ENCODE results near the gene AGTRAP. TPM values are rescaled to one million over a fixed set of nuclear protein-coding genes. Genes with fewer than 3 reads are reported as not detected.

Gene AGTRAP
- total and polyA plus RNA-seq, 3 experiments from 2014 or later: 9.7 to 103 (median 10.6) TPM

- peaks cover 0 to 2% (median 0%) of the 10 kb centered on the region in 3 donors for H3K4me1 Mint-ChIP-seq
- H3K36me3 Mint-ChIP-seq: peaks cover 0 to 76% (median 14%) of the 10 kb centered on the region in 3 donors
- H3K27me3 Mint-ChIP-seq: no peaks in the 10 kb centered on the region
- no peaks in the 10 kb centered on the region for H3K4me1 ChIP-seq (ENCODE audit: insufficient read depth, low read length)
- no peak overlapping the region for H3K4me3 Mint-ChIP-seq
- H3K4me3 ChIP-seq (ENCODE audit: low read length): no peak overlapping the region
- peak overlapping the region; percentile 16 for H3K27ac ChIP-seq (ENCODE audit: low read depth, low read length)
- peaks cover 16% of the 10 kb centered on the region for H3K36me3 ChIP-seq (ENCODE audit: insufficient read depth, low read length)
- no peaks in the 10 kb centered on the region for H3K27me3 ChIP-seq (ENCODE audit: insufficient read depth, low read length, poor library complexity, severe bottlenecking)
- no peak for DNase-seq
- no peak overlapping the region for H3K27ac Mint-ChIP-seq
- H3K9me3 ChIP-seq (ENCODE audit: low read length): no peaks in the 10 kb centered on the region
- ChIA-PET POLR2A (interaction anchor here (0.6 kb wide), 1 partner anchor 187 kb away, joined by 3 read pairs; no protein-coding TSS in a partner anchor), CTCF (no interaction called here)
- H3K9me3 Mint-ChIP-seq: no peaks in the 10 kb centered on the region
These were observed 57.9 kb downstream of the AGTRAP start for GRCh38 chr1:11793819-11794218.

- Histone ChIP-seq H3K4me3 (ENCODE audit: low read length) (no peak overlapping the region), H3K36me3 (ENCODE audit: insufficient read depth, low read length) (peaks cover 23% of the 10 kb centered on the region), H3K27me3 (ENCODE audit: insufficient read depth, low read length, poor library complexity, severe bottlenecking) (no peaks in the 10 kb centered on the region), H3K4me1 (ENCODE audit: insufficient read depth, low read length) (no peaks in the 10 kb centered on the region), H3K27ac (ENCODE audit: low read depth, low read length) (peak overlapping the region; percentile 8), H3K9me3 (ENCODE audit: low read length) (no peaks in the 10 kb centered on the region)
- Mint-ChIP-seq H3K27ac (peak overlapping the region in 1 of 8 donors; percentile 81), H3K9me3 (no peaks in the 10 kb centered on the region), H3K36me3 (peaks cover 0 to 82% (median 14%) of the 10 kb centered on the region in 3 donors), H3K27me3 (no peaks in the 10 kb centered on the region), H3K4me3 (no peak overlapping the region), H3K4me1 (peaks cover 0 to 2% (median 0%) of the 10 kb centered on the region in 3 donors)
- DNase-seq: no peak
- POLR2A ChIA-PET: interaction anchor here (0.6 kb wide), 1 partner anchor 187 kb away, joined by 3 read pairs; no protein-coding TSS in a partner anchor
- CTCF ChIA-PET: no interaction called here
These were observed 58.7 kb downstream of the AGTRAP start for GRCh38 chr1:11794446-11795237.

GRCh38 chr1:11795238-11795890, 59.4 kb downstream of the AGTRAP start:
- H3K4me1 ChIP-seq (ENCODE audit: insufficient read depth, low read length): no peaks in the 10 kb centered on the region
- H3K27me3 ChIP-seq (ENCODE audit: insufficient read depth, low read length, poor library complexity, severe bottlenecking): no peaks in the 10 kb centered on the region
- Mint-ChIP-seq H3K27me3 (no peaks in the 10 kb centered on the region), H3K27ac (no peak overlapping the region), H3K9me3 (no peaks in the 10 kb centered on the region), H3K4me1 (peaks cover 0 to 2% (median 0%) of the 10 kb centered on the region in 3 donors), H3K4me3 (no peak overlapping the region), H3K36me3 (peaks cover 0 to 83% (median 14%) of the 10 kb centered on the region in 3 donors)
- DNase-seq: no peak
- H3K4me3 ChIP-seq (ENCODE audit: low read length): no peak overlapping the region
- ChIA-PET POLR2A (no interaction called here), CTCF (no interaction called here)
- H3K27ac ChIP-seq (ENCODE audit: low read depth, low read length): peak overlapping the region; percentile 87
- peaks cover 24% of the 10 kb centered on the region for H3K36me3 ChIP-seq (ENCODE audit: insufficient read depth, low read length)
- H3K9me3 ChIP-seq (ENCODE audit: low read length): no peaks in the 10 kb centered on the region

DNA sequence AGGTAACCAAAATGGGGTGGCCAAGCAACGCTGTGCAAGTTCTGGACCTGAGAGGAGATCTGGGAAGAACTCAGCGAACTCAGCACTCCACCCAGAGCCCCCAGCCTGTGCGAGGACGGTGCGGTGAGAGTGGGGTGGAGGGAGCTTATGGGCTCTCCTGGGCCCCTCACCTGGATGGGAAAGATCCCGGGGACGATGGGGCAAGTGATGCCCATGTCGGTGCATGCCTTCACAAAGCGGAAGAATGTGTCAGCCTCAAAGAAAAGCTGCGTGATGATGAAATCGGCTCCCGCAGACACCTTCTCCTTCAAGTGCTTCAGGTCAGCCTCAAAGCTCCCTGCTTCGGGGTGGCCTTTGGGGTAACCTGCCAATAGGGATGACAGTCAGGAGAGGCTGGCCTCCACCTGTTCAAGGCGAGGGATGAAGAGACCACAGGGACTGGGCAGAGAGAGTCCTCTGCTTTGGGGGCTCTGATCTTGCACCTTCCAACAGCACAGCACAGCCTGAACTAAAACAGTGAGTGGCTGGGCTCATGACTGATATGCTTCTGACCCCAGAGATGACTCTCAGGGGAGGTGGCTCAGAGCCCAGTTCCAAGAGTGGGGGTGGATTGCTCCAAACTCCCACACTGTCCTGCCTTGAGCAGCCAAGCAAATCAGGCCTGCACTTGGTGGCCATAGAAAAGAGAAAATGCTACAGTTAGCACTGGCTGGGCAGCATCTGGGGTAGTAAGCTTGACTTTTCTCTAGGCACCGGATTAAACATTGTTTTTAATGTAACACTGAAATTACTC, 60.3 kb downstream of the AGTRAP start:
- Histone ChIP-seq H3K27ac (ENCODE audit: low read depth, low read length) (peak overlapping the region; percentile 87), H3K9me3 (ENCODE audit: low read length) (no peaks in the 10 kb centered on the region), H3K36me3 (ENCODE audit: insufficient read depth, low read length) (peaks cover 32% of the 10 kb centered on the region), H3K27me3 (ENCODE audit: insufficient read depth, low read length, poor library complexity, severe bottlenecking) (no peaks in the 10 kb centered on the region), H3K4me3 (ENCODE audit: low read length) (no peak overlapping the region), H3K4me1 (ENCODE audit: insufficient read depth, low read length) (no peaks in the 10 kb centered on the region)
- no peak for DNase-seq
- POLR2A ChIA-PET: no interaction called here
- Mint-ChIP-seq H3K4me3 (no peak overlapping the region), H3K9me3 (no peaks in the 10 kb centered on the region), H3K36me3 (peaks cover 0 to 83% (median 14%) of the 10 kb centered on the region in 3 donors), H3K4me1 (peaks cover 0 to 2% (median 0%) of the 10 kb centered on the region in 3 donors), H3K27me3 (no peaks in the 10 kb centered on the region), H3K27ac (no peak overlapping the region)
- CTCF ChIA-PET: no interaction called here

- Mint-ChIP-seq H3K4me1 (peaks cover 9 to 15% (median 10%) of the 10 kb centered on the region in 3 donors), H3K4me3 (no peak overlapping the region), H3K27ac (no peak overlapping the region), H3K9me3 (no peaks in the 10 kb centered on the region), H3K36me3 (peaks cover 0 to 79% (median 9%) of the 10 kb centered on the region in 3 donors), H3K27me3 (no peaks in the 10 kb centered on the region)
- no peaks in the 10 kb centered on the region for H3K27me3 ChIP-seq (ENCODE audit: insufficient read depth, low read length, poor library complexity, severe bottlenecking)
- no peak for DNase-seq
- H3K4me1 ChIP-seq (ENCODE audit: insufficient read depth, low read length): peaks cover 10% of the 10 kb centered on the region
- H3K27ac ChIP-seq (ENCODE audit: low read depth, low read length): peak overlapping the region; percentile 87
- peaks cover 29% of the 10 kb centered on the region for H3K36me3 ChIP-seq (ENCODE audit: insufficient read depth, low read length)
- ChIA-PET POLR2A (no interaction called here), CTCF (interaction anchor here (1.6 kb wide), 1 partner anchor 12 kb away, joined by 6 read pairs; no protein-coding TSS in a partner anchor)
- H3K9me3 ChIP-seq (ENCODE audit: low read length): no peaks in the 10 kb centered on the region
- no peak overlapping the region for H3K4me3 ChIP-seq (ENCODE audit: low read length)
These were observed 61.7 kb downstream of the AGTRAP start for GRCh38 chr1:11797525-11798216.

- no peak for DNase-seq
- ChIA-PET CTCF (no interaction called here), POLR2A (no interaction called here)
- H3K36me3 ChIP-seq (ENCODE audit: insufficient read depth, low read length): peaks cover 29% of the 10 kb centered on the region
- H3K4me1 ChIP-seq (ENCODE audit: insufficient read depth, low read length): peaks cover 24% of the 10 kb centered on the region
- H3K9me3 ChIP-seq (ENCODE audit: low read length): no peaks in the 10 kb centered on the region
- peaks cover 23 to 30% (median 23%) of the 10 kb centered on the region in 3 donors for H3K4me1 Mint-ChIP-seq
- H3K36me3 Mint-ChIP-seq: peaks cover 0 to 74% (median 9%) of the 10 kb centered on the region in 3 donors
- H3K27ac ChIP-seq (ENCODE audit: low read depth, low read length): peak overlapping the region; percentile 87
- H3K4me3 Mint-ChIP-seq: no peak overlapping the region
- no peak overlapping the region for H3K4me3 ChIP-seq (ENCODE audit: low read length)
- no peaks in the 10 kb centered on the region for H3K27me3 ChIP-seq (ENCODE audit: insufficient read depth, low read length, poor library complexity, severe bottlenecking)
- no peaks in the 10 kb centered on the region for H3K27me3 Mint-ChIP-seq
- no peaks in the 10 kb centered on the region for H3K9me3 Mint-ChIP-seq
- no peak overlapping the region for H3K27ac Mint-ChIP-seq
These were observed 63.2 kb downstream of the AGTRAP start for GRCh38 chr1:11799099-11799498.

DNA sequence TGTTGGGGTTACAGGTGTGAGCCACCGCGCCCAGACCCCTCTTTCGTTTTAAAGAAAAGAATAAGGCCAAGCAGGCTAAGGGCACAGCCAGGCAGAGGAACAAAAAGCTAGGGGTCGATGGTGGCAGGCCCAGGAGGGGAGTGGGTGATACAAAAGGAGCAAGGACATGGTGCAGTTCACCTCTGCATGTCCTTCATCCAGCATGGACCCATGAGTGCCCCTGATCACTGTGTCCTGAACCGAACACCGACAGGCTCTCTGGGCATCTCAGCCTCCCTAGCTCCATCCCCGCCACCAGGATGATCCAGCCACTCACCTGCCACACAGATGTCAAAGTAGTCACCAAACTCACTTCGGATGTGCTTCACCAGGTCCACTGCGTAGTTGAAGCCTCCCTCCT, 64.0 kb downstream of the AGTRAP start:
- peaks cover 32% of the 10 kb centered on the region for H3K4me1 ChIP-seq (ENCODE audit: insufficient read depth, low read length)
- peaks cover 23% of the 10 kb centered on the region for H3K36me3 ChIP-seq (ENCODE audit: insufficient read depth, low read length)
- no peaks in the 10 kb centered on the region for H3K27me3 ChIP-seq (ENCODE audit: insufficient read depth, low read length, poor library complexity, severe bottlenecking)
- peak overlapping the region; percentile 95 for H3K27ac ChIP-seq (ENCODE audit: low read depth, low read length)
- H3K36me3 Mint-ChIP-seq: peaks cover 0 to 66% (median 9%) of the 10 kb centered on the region in 3 donors
- no peaks in the 10 kb centered on the region for H3K9me3 Mint-ChIP-seq
- no peaks in the 10 kb centered on the region for H3K9me3 ChIP-seq (ENCODE audit: low read length)
- ChIA-PET POLR2A (no interaction called here), CTCF (no interaction called here)
- H3K27ac Mint-ChIP-seq: peak overlapping the region in 1 of 8 donors; percentile 87
- peak overlapping the region in 1 of 7 donors; percentile 61 for H3K4me3 Mint-ChIP-seq
- DNase-seq: no peak
- H3K27me3 Mint-ChIP-seq: no peaks in the 10 kb centered on the region
- H3K4me3 ChIP-seq (ENCODE audit: low read length): no peak overlapping the region
- H3K4me1 Mint-ChIP-seq: peaks cover 30 to 38% (median 31%) of the 10 kb centered on the region in 3 donors
